A172 (cell line): ENCODE results near the gene IGF2. TPM values are rescaled to one million over a fixed set of nuclear protein-coding genes. Genes with fewer than 3 reads are reported as not detected.

ENCODE experiments used
- DNase-seq: peaks from one replicate; pipeline ENCODE4 v3.0.0-alpha.2; 2015; ENCODE audit warnings: low spot score
- total RNA-seq: library from RNA; depleted of rRNA; stranded (reverse); fragments of >200 nt; shearing (Covaris generic); gene quantifications from 2 replicates; pipeline ENCODE4 v1.2.3, GENCODE V29; 2014

The IGF2 gene
- total RNA-seq, 1 experiment from 2014 or later = 0.90 TPM

GRCh38 chr11:2103668-2104523, 35.3 kb downstream of the IGF2 start:
- DNase-seq = no peak

GRCh38 chr11:2102883-2103213, 36.3 kb downstream of the IGF2 start:
- no peak for DNase-seq

GRCh38 chr11:2102132-2102882, 36.9 kb downstream of the IGF2 start:
- no peak for DNase-seq

GRCh38 chr11:2101171-2101675, 38.0 kb downstream of the IGF2 start:
- DNase-seq = no peak

- DNase-seq = no peak
Observed at GRCh38 chr11:2100361-2101170, 38.6 kb downstream of the IGF2 start.

- DNase-seq = no peak
Observed at GRCh38 chr11:2099516-2100349, 39.5 kb downstream of the IGF2 start.

GRCh38 chr11:2098691-2099515, 40.3 kb downstream of the IGF2 start:
- no peak for DNase-seq

GRCh38 chr11:2097998-2098690, 41.0 kb downstream of the IGF2 start:
- DNase-seq = no peak

- DNase-seq = peak; percentile 84
Observed at GRCh38 chr11:2097356-2097997, 41.7 kb downstream of the IGF2 start.

GRCh38 chr11:2096919-2097301, 42.3 kb downstream of the IGF2 start:
- DNase-seq = no peak

- DNase-seq = peak; percentile 31
Observed at GRCh38 chr11:2096011-2096918, 42.9 kb downstream of the IGF2 start.

- DNase-seq = no peak
Observed at GRCh38 chr11:2095542-2095941, 43.6 kb downstream of the IGF2 start.

- no peak for DNase-seq
Observed at GRCh38 chr11:2095198-2095520, 44.0 kb downstream of the IGF2 start.

- no peak for DNase-seq
Observed at GRCh38 chr11:2094354-2095197, 44.6 kb downstream of the IGF2 start.

- no peak for DNase-seq
Observed at GRCh38 chr11:2093575-2094353, 45.4 kb downstream of the IGF2 start.

- DNase-seq = peak; percentile 94
Observed at GRCh38 chr11:2092956-2093412, 46.2 kb downstream of the IGF2 start.
